ENCODE data around the gene GRAMD2A.

GRCh38 chr15:72205273-72205672, 7.7 kb upstream of the GRAMD2A start:
- TF ChIP-seq CTCF (IDR thresholded peaks at IDR 0.05; ENCODE audit: low read length) (no peak), EZH2 (IDR thresholded peaks at IDR 0.05; ENCODE audit: borderline replicate concordance, low read length) (no peak)
